KMS-11 (cell line): ENCODE results near the gene ZFHX2.
A peak's percentile ranks its signal among the peaks of the same experiment; 100 is the strongest.

Experiments
- H2AFZ ChIP-seq: fragments of 200-600 bp; sonication (generic); 2 replicates; pipeline ENCODE4 v1.6.1; 2016; ENCODE audit warnings: antibody characterized with exemption, mixed run types, low read depth
- H3K27ac ChIP-seq: fragments of 200-600 bp; sonication (generic); 2 replicates; pipeline ENCODE4 v1.6.1; 2016; ENCODE audit warnings: mild to moderate bottlenecking, mixed run types
- H3K27me3 ChIP-seq: fragments of 200-600 bp; sonication (generic); 2 replicates; pipeline ENCODE4 v1.6.1; 2017; ENCODE audit warnings: mild to moderate bottlenecking, low read depth, mixed run types, moderate library complexity; ENCODE audit not compliant: insufficient read depth
- H3K36me3 ChIP-seq: fragments of 200-600 bp; sonication (generic); 2 replicates; pipeline ENCODE4 v1.6.1; 2017; ENCODE audit warnings: mild to moderate bottlenecking, mixed run types; ENCODE audit not compliant: insufficient read depth
- H3K4me1 ChIP-seq: fragments of 200-600 bp; sonication (generic); 2 replicates; pipeline ENCODE4 v1.6.1; 2016; ENCODE audit warnings: mild to moderate bottlenecking, low read depth, mixed run types; ENCODE audit not compliant: poor library complexity, severe bottlenecking
- H3K4me2 ChIP-seq: fragments of 200-600 bp; sonication (generic); 2 replicates; pipeline ENCODE4 v1.7.0; 2016; ENCODE audit warnings: mild to moderate bottlenecking, mixed run types
- H3K4me3 ChIP-seq: fragments of 200-600 bp; sonication (generic); IDR thresholded peaks from 2 replicates; pipeline ENCODE4 v1.6.1; 2017; ENCODE audit warnings: low read depth, low read length, mixed read lengths; ENCODE audit not compliant: insufficient read depth
- H3K79me2 ChIP-seq: fragments of 200-600 bp; sonication (generic); 2 replicates; pipeline ENCODE4 v1.6.1; 2016; ENCODE audit warnings: low read depth, mixed run types; ENCODE audit not compliant: insufficient read depth
- H3K9ac ChIP-seq: fragments of 200-600 bp; sonication (generic); 2 replicates; pipeline ENCODE4 v1.6.1; 2016; ENCODE audit warnings: mild to moderate bottlenecking, mixed run types
- H4K20me1 ChIP-seq: fragments of 200-600 bp; sonication (generic); 2 replicates; pipeline ENCODE4 v1.6.1; 2016; ENCODE audit warnings: mild to moderate bottlenecking, mixed run types; ENCODE audit not compliant: insufficient read depth
- CTCF ChIP-seq: fragments of 200-600 bp; sonication (generic); conservative IDR thresholded peaks from 2 replicates; pipeline ENCODE4 v1.6.1; 2017; ENCODE audit warnings: low read depth, mild to moderate bottlenecking, antibody characterized with exemption, low read length, moderate library complexity, mixed read lengths

ZFHX2 gene

GRCh38 chr14:23543403-23543802, 8.2 kb downstream of the ZFHX2 start:
- Histone ChIP-seq H2AFZ (no peak overlapping the region), H3K9ac (no peak overlapping the region), H3K4me1 (no peaks in the 10 kb centered on the region), H3K27me3 (no peaks in the 10 kb centered on the region), H4K20me1 (no peaks in the 10 kb centered on the region), H3K4me3 (no peak overlapping the region), H3K27ac (no peak overlapping the region), H3K36me3 (no peaks in the 10 kb centered on the region), H3K4me2 (no peak overlapping the region), H3K79me2 (no peaks in the 10 kb centered on the region)
- TF ChIP-seq CTCF = no peak

- H3K27ac ChIP-seq = no peak overlapping the region
- no peaks in the 10 kb centered on the region for H3K79me2 ChIP-seq
- H3K9ac ChIP-seq = no peak overlapping the region
- H3K27me3 ChIP-seq = no peaks in the 10 kb centered on the region
- no peaks in the 10 kb centered on the region for H3K4me1 ChIP-seq
- H3K4me3 ChIP-seq = no peak overlapping the region
- no peaks in the 10 kb centered on the region for H4K20me1 ChIP-seq
- no peak overlapping the region for H2AFZ ChIP-seq
- H3K36me3 ChIP-seq = no peaks in the 10 kb centered on the region
- no peak overlapping the region for H3K4me2 ChIP-seq
- no peak for TF ChIP-seq CTCF
Measured at GRCh38 chr14:23542261-23542660, 9.3 kb downstream of the ZFHX2 start.

- H3K4me3 ChIP-seq = no peak overlapping the region
- H3K27ac ChIP-seq = no peak overlapping the region
- no peaks in the 10 kb centered on the region for H3K79me2 ChIP-seq
- H2AFZ ChIP-seq = no peak overlapping the region
- H3K36me3 ChIP-seq = no peaks in the 10 kb centered on the region
- H3K4me1 ChIP-seq = no peaks in the 10 kb centered on the region
- no peak overlapping the region for H3K9ac ChIP-seq
- H3K27me3 ChIP-seq = no peaks in the 10 kb centered on the region
- H3K4me2 ChIP-seq = no peak overlapping the region
- no peak for TF ChIP-seq CTCF
- H4K20me1 ChIP-seq = no peaks in the 10 kb centered on the region
Measured at GRCh38 chr14:23540141-23540469, 11.5 kb downstream of the ZFHX2 start.

GRCh38 chr14:23539248-23540140, 12.1 kb downstream of the ZFHX2 start:
- Histone ChIP-seq H3K4me3 (no peak overlapping the region), H3K27me3 (no peaks in the 10 kb centered on the region), H2AFZ (no peak overlapping the region), H3K79me2 (no peaks in the 10 kb centered on the region), H3K4me1 (no peaks in the 10 kb centered on the region), H3K9ac (no peak overlapping the region), H3K36me3 (no peaks in the 10 kb centered on the region), H3K27ac (no peak overlapping the region), H3K4me2 (no peak overlapping the region), H4K20me1 (no peaks in the 10 kb centered on the region)
- peak; percentile 78 for TF ChIP-seq CTCF
